Activated effector memory CD4-positive, alpha-beta T cell treated with anti-CD3 and anti-CD28 coated beads, Interleukin-2, amount 50 U/mL, for 16 hours (primary cell): ENCODE measurements around the gene NPAS2.

Experiments
- DNase-seq: peaks from one replicate; pipeline ENCODE4 v3.0.0-alpha.2; 2020

NPAS2 gene

DNA sequence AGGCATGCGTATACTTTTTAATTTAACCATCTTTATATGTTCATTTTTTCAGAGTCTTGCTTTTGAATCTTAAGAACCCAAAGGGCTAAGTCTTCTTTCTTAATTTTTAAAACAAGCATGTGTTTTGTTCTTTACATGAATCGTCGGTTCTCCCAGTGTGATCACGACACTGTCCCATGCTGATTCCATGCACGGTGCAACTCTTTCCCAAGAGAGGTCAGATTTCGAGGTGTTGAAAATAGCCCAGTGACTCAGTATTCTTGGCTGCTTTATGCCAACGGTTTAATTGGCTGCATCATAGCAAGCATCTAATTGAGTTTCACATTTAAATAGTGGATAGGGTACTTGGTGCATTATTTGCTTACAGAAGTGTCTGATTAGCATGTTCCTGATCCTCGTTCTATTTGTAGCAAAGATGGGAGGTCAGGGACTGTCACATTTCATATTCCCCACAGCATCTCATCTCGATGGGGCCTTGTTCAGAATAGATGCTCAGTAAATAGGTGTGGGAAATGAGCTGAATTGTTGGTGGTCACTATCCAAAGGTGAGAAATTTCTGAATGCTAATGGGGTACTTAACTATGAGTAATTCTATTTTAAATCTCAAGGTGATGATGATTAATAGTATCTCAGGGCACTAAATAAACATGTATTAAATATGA, 2.8 kb downstream of the NPAS2 start:
- DNase-seq, result no peak

DNA sequence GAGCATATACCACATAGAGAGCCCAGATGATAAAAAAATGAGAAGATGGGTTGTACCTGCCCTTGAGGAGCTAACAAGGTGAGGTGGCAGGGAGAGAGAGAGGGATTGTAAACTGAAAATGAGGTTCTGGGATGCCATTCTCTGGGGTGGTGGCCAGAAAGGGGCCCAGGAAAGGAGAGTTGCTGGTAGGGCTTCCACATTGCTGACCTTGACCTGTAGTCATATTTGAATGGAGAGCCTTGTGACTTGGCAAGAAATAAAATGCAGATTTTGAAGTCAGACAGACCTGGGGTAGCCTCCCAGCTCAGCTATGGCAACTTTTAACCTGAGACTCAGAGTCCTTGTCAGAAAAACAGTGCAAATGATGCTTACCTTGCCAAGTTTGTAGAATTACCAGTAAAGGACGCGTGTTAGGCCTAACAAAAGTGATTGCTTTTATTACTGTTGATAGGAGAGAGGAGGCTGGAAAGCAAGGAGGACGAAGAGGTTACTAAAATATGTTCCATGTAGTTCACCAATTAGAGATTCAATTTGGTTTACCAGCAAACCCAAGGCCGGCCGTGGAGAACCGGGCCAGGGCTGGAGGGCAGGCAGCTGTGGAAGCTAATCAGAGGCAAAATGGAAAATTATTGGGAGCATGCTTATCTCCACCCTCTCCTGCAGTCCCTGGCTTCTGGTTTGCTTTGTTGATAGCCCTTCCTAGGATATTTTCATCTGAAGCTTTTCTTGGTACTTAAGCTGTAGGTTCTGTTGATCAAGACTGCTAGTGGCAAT, 3.9 kb downstream of the NPAS2 start:
- no peak for DNase-seq

DNA sequence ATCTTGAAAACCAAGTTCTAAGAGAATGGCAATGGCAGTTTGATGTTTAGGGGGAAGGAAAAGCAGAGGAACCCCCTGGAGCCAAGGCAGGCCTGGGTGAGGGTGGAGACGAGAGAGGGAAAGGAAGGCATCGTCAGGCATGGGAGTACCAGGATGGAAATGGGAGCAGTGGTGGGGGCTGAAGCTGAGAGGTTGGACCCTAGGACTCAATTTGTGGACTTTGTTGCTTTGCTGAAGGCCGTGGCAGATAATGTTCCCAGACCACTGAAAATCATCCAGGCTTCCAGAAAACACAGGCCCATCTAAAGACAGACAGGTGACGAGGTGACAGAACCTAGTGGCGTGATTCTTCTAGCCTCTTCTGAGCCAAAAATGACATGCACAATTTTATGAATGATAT, 4.9 kb downstream of the NPAS2 start:
- no peak for DNase-seq

DNA sequence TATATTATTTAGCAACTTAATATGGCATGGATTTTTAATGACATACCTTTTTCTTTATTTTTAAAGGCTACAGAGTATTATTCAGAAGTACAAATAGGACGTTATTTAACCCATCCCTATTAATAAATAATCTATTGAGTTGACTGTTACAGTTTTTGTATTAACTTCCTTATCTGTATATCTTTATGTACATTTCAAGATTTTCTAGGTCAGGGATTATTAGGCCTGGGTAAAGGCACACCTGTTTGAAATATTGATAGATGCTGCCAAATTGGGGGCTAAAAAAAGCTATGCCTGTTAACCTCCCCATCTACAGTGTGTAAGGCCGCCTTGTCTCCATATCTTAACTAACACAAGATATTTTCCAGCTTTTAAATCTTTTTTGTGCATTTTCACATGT, 6.6 kb downstream of the NPAS2 start:
- DNase-seq, result no peak

DNA sequence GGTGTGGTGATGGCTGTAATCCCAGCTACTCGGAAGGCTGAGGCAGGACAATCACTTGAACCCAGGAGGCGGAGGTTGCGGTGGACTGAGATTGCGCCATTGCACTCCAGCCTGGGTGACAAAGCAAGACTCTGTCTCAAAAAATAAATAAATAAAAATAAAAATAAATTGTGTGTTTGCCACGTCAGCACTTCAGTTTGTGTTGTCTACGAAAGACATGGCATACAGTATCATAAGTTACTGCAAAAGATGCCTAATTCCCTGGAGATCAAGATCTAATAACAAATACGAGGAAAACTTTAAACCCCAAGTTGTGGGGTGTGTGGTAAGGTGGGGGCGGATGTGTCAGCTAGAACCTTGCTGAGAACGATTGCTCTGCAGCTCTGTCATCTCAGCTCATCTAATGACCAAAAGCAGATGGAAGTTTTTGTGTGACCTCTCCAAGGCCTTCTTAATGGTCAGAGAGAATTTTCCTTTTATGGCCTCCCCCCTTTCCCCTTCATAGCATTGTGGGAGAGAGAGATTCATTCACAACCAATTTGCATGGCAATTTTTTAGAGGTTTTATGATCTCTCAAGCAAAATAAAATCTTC, 11.3 kb downstream of the NPAS2 start:
- DNase-seq, result no peak

DNA sequence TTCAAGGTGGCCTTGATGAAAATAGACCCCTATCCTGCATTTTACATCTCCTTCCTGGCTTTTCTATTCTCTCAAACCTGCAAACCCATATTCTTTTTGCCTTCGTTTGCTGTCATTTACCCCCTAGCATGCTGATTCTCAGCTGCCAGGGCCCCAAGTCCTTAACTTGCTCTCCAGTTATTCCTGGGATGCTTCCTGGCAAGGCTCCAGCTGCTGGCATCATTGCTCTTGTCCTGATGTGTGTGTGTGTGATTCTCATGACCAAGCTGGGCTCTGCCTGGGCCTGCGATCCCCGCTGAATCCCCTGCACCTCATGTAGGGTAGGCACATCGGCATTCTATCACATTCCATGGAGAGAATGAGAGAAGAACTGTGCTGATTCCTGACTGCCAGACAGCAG, 11.9 kb downstream of the NPAS2 start:
- DNase-seq, result no peak

DNA sequence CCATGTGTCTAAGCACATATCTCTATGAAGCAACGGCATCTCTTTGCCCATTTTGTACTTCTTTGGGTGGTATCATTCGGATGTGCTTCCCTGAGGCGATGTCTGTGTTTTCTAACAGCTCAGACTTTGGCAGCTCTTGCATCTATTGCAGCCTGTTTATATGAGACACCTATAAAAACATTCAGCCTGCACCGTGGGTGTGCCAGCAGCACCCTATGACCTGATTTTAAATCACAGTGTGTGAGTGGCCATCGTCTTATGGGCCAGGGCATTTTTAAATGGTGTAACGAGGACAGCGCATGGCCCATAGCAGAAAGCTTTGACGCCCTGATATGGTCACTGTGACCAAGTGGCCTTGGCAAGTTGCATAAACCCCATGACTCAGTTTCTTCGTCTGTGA, 12.9 kb downstream of the NPAS2 start:
- DNase-seq, result no peak

DNA sequence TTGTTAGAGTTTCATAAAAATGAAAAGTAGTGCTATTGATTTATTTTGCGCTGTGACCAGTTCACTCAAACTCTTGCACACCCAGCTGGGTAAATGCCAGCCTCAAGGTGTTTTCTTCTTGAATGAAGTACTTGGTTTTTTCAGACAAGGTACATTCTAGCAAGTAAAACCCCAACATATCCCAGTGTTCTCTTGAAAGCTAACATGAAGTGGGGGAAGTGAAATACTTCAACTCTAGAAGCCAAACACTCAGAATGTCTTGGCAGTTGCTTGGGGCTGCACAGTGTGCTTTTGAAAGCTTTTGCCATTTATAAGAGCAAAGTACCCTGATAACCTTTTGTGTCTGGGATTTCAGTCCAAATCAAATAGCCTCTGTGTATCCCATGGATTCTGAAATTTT, 13.4 kb downstream of the NPAS2 start:
- DNase-seq, result no peak

DNA sequence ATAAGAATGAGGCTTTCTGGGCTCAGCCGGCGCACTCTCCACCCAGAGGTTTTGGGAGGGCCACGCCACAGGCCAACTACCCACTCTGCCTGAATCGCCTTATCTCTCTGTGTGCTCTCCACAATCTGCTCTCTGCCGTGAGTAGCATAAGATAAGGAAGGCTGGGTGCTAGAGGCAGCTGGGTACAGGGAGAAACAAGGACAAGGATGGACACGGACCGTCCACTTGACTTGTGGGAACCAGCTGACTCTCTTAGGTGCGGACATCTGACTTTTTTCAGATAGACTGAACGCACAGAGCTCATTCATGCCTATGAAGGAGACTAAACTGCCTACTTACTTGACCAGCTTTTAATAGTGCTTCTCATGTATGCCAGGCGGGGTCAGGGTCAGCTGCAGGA, 14.3 kb downstream of the NPAS2 start:
- no peak for DNase-seq

DNA sequence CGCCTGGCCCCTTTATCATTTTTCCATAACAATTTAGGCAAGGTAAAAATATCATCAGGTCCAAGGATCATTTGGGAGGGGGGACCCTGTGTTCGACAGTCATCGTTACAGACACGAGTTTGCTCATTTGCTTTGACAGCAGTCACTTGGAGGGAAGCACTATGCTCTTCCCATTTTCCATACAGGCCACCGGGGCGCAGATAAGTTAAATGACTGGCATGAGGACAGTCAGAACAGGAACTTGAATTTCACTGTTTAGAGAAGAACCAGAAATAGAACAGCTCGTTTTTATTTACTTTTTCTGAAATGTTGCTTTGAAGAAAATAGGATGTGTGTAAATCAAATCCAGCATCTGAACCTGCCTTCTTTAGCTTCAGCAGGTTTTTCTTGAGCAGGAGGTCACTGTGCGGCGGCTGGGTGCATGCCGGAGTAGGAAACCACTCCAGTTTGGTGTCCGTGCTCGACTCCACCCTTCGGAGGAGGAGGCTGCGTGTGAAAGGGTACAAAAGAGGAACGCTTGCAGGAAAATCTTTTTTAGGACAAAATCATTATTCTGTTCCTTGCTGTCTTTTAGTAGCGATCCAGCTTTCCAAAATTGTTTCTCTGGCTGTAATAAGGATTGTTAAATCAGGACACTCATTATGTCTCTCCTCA, 15.2 kb downstream of the NPAS2 start:
- DNase-seq, result no peak

DNA sequence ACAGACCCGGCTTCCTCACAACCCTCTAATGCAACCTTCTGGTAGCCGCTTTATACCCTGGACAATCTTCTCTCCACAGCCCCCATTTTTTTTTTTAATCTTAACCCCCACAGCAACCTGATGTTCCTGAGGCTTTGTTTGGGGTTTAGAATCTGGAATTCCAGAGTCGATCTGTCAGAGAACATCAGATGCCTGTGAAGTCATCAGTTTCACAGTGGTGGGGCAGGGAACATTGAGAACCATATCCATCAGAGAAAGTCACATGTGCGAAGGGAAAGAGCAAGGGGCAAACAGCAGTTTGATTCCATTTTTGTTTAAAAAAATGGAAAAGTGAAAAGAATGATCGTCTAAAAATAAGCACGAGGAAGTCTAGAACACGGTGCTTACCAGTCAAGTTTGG, 20.6 kb downstream of the NPAS2 start:
- no peak for DNase-seq

DNA sequence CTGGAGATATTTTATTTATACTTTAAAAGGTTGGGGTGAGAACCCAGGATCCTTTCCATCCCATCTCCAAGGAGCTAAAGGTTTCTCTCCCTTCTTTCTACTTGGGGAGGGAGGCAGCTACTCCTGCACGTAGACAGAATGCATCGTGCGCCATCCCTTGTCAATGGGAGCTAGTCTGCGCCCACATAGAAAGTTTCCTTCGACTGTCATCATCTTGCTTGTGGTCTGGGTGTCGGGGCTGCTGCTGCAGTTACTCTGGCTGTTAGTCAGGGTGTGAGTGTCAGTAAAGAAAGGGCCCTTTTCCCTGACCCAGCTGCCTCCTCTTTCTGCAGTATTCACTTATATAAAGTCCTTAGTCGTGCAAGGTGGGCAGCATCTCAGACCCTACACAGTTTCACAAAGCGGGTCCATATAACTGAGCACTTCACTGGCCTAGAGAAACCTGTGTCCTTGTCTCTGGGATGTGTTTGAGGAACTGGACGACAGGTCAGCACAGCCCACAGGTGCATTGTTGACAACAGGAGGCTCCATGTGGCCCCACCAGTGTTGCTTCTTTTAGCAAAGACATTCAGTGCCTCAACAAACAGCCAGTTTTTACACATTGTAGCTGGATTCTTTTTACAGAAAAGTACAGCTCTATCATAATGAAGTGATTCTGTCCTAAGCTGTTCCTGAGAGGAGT, 22.4 kb downstream of the NPAS2 start:
- DNase-seq, result no peak

DNA sequence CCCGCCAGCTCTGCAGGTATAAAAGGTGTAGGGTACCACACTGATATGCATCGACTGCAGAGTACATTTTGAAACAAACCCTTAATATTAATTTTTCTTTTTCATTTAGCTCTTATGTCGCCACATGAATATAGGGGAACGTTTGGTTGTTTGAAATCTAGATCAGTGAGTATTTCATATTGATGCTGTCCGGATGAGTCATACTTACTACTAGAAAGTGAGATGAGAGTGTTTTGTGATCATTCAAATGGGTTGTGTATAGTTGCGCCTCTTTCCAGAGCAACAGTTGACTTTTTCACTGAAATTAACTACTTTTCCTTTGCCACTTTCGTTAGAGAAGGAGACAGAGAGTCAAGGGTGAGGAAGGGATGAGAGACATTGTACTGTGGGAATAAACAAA, 24.6 kb downstream of the NPAS2 start:
- no peak for DNase-seq

DNA sequence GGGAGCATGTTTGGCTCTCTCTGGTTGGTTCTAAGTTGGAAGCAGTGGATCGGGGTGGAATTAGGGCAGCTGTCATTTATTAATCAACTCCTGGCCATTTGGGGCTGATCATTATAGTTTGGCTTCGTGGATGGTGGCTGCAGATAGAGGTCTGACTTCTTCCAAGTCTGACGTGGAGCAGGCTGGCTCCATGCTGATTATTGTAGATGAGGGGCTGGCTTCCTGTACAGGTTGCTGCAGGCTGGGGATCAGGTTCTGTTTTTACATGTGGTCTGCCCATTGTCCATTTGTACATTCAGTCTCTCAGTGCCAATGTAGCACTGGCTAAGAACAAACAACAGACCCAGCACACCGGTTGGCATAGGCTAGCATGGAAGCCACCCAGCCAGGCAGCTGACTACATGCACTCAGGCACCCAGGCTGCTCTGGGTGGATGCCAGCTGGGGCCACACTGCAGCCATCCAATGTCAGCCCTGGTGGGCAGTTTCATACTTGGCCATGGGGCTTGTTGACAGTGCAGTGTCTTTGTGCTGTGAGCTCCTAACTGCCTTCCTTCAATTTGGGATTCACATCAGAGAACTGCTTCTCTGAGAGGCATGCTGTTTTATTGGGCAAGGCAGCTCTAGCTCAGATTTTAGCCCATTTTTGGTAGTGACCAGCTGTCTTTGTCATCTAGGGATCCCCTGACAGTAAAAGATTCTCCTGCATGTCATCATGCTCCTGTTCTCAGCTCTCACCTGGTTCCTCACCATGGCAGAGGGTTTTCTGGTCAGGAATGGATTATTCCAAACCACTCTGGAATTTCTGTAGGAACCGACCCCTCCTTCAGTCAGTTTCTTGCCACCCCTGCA, 25.4 kb downstream of the NPAS2 start:
- DNase-seq, result no peak

DNA sequence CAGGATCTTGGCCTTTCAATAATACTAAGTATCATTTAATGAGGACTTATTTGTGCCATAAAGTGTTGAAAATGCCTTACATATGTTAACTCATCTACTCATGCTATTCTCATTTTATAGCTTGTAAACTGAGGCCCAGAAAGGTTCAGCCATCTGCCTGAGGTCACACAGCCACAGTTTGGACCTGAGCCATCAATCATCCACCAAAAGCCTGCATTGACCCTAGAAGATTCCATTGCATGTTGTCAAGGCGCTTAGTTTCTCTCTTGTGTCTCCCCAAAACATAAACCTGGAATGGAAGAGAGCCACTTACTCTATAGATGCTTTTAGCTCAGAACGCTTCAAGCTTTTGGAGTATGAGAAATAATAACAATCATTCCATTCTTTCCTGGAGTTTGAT, 26.8 kb downstream of the NPAS2 start:
- DNase-seq, result no peak

DNA sequence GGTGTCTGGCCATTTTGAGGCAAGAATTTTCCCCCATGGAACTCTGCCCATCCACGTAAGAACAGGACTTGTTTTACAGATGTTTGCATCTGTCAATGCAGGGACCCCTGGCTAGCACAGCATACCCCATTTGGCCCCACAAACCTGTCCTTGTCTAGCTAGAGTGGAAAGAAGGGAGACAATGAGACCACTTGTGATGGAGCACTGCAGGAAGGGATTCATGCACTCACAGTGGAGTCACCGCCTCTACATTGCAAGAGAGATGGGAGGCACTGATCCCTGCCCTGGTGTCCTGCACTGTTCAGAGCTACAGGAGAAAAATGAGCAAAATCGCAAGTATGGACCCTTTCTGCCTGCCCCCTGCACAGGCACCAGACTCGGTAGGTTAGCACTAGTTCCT, 32.5 kb downstream of the NPAS2 start:
- DNase-seq, result no peak

DNA sequence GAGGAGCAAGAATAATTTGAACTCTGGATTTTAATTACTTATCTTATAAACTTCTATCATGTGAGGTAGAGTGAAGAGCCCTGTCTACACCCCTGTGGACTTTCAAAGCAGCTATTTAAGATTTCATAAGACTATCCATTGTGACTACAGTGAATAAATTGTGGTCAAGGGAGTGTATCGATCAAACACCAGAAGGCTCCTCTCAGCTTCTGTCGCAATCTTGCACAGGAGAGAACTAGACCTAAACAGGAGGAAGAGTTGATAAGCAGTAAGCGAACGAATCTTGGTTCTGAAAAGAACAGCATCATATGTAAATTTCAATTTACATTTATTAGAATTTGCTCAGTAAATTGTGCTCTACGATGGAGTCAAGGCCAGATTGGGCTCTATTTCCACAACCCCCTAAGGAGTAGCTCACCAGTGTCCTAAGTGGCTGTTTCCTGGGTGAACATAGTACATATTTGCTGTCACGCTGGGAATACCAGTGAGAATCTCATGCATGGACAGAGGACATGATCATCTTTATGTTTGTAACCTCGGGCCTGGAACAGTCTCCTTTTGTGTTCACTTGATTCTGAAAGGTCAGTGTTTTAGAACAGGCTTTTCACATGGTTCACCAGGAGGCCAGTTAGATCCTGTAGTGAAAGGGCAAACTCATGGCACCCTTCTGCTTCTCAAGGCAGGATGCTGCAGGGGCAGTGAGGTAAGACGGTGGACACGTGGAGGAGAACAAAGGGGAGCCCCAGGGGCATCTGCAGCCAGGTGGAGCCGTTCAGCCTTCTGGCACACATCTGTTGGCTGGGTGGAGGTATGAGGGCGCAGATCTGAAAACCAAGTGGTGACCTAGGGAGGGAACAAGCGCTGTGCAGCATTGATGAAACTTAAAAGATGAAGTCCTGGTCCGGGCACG, 33.3 kb downstream of the NPAS2 start:
- no peak for DNase-seq

DNA sequence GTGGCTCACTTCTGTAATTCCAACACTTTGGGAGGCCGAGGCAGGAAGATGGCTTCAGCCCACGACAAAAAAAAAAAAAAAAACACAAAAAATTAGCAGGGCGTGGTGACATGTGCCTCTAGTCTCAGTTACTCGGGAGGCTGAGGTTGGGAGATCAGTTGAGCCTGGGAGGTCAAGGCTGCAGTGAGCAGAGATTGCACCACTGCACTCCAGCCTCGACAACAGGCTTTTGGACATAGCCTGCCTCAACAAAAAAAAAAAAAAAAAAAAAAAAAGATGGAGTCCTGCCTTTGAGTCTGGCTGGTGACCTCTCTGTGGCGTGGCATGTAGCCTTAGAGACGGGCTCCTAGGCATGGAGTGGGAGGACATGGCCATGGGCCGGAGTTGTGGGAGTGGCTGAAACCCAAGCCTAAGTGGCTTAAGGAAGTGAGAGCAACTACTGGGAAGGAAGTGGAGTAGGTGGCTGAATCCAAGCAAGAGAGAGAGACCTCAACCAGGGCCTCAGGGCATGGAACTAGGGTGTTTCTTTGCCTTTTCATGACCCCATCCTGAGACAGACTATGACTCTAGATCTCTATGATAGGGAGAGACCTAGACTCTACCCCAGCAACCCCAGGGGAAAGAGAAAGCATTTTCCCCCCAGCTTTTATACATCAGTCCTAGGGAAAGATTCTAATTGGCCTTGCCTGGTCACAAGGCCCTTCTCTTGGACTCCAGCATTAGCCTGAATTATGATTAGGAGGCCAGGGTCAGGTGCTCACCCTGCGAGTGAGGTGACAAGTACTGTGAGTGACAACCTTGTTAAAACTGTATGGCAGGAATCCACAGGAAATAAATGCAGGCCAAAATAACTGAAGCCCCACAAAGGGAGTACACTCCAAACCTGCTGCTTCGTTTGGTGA, 34.2 kb downstream of the NPAS2 start:
- DNase-seq, result no peak

DNA sequence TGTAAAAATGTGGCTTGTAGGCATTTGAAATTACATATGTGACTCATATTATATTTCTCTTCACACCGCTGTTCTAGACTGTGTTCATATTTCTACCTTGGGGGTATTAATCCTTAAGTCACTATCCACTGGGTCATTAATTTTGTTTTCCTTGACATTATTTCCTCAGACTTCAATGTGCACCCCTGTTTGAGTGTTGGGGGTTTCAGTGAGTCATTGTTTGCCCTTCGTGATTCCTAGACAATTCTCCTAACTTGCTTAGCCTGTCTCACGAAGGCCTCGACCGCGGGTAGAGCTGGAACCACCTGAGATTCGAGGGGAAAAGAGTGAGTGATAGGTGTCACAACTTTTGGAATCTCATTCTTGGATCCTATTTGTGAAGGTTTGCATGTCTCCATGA, 35.1 kb downstream of the NPAS2 start:
- DNase-seq, result no peak

DNA sequence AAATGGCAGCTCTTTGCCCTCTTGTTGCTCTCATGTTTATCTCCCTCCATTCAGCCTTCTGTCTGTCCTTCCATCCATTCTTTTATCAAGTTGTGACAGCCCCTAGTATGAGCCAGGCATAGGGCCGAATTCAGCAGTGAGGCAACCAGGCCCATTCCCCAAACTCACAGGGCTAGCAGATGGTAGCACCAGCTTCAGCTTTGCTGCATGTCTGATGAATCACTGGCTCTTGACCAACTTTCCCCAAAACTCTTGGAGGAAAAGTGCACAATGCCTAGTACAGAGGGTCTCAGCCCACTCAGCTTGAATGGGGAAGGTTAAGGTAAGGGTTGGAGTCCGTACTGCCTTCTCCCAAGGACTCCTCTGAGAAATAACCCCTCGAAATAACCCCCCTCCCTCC, 35.7 kb downstream of the NPAS2 start:
- no peak for DNase-seq
